K562 (cell line): ENCODE results near the gene CNPY3. TPM values are rescaled to one million over a fixed set of nuclear protein-coding genes. Genes with fewer than 3 reads are reported as not detected.
A peak's percentile ranks its signal among the peaks of the same experiment; 100 is the strongest.

Source experiments
- ATAC-seq: fragments of 200-7000 bp; cut with Tn5 transposase; 3 replicates; pipeline ENCODE4 v1.9.1; 2020; ENCODE audit warnings: moderate library complexity
- BruUV-seq: library from RNA; stranded (reverse); fragments of 400-500 nt; replicated peaks from 2 replicates; lab custom pipeline; 2021; lab: Mats Ljungman, UMichigan
- CTCF ChIA-PET: fragments of 300-600 bp; formaldehyde crosslinking; extraction: SDS; loops from one replicate; lab custom pipeline; 2021; ENCODE audit warnings: low intra/inter-chr PET ratio; lab: Yijun Ruan, JAX
- POLR2A ChIA-PET: fragments of 300-600, 350-650 bp; sonication (Branson Sonifier 250); formaldehyde crosslinking; extraction: SDS; loops from one replicate; lab custom pipeline; 2021; ENCODE audit warnings: antibody characterized with exemption, inconsistent platforms; lab: Yijun Ruan, JAX
- DNase-seq, 4 experiments: peaks; one replicate each; pipeline versions ENCODE4 v3.0.0 to v3.0.0-alpha.2; 2011 to 2018; ENCODE audit warnings: low spot score in 3 of 4, mixed read lengths in 3 of 4; ENCODE audit errors: extremely low read depth in 1 of 4
- FAIRE-seq: peaks from 2 replicates; lab custom pipeline; 2011; peaks lifted over from hg19 to GRCh38; lab: Jason Lieb, UNC
- H2AFZ ChIP-seq: 2 replicates; pipeline ENCODE4 v1.6.0; 2011; ENCODE audit warnings: low read depth, low read length, control low read depth, inconsistent platforms
- H3K27ac ChIP-seq: fragments of 200-600 bp; 3 replicates; pipeline ENCODE4 v1.8.0; 2011; ENCODE audit warnings: low read depth, mild to moderate bottlenecking, control low read depth, inconsistent platforms, low read length, moderate library complexity, mixed read lengths; ENCODE audit errors: extremely low read depth
- H3K27me3 ChIP-seq, 2 experiments: fragments of 300-600 bp in 1 of 2; 2 replicates in 1 of 2; 3 replicates in 1 of 2; pipeline versions ENCODE4 v1.6.0 to v1.8.0; 2011; ENCODE audit warnings: inconsistent platforms in 2 of 2, low read length in 2 of 2, mild to moderate bottlenecking in 1 of 2, mixed read lengths in 1 of 2, moderate library complexity in 1 of 2; ENCODE audit not compliant: control insufficient read depth in 2 of 2, insufficient read depth in 2 of 2
- H3K36me3 ChIP-seq: fragments of 300-600 bp; 3 replicates; pipeline ENCODE4 v1.8.0; 2011; ENCODE audit warnings: mild to moderate bottlenecking, low read length, inconsistent platforms; ENCODE audit not compliant: control insufficient read depth, insufficient read depth
- H3K4me1 ChIP-seq, 2 experiments: fragments of 200-600 bp in 1 of 2; replicated peaks in 1 of 2; 2 replicates in 1 of 2; 3 replicates in 1 of 2; pipeline versions ENCODE4 v1.5.1 to v1.8.0; 2011; ENCODE audit warnings: inconsistent platforms in 2 of 2, low read length in 2 of 2, mild to moderate bottlenecking in 1 of 2, mixed read lengths in 1 of 2, moderate library complexity in 1 of 2; ENCODE audit not compliant: control insufficient read depth in 2 of 2, insufficient read depth in 2 of 2
- H3K4me2 ChIP-seq: 2 replicates; pipeline ENCODE4 v1.6.1; 2011; ENCODE audit warnings: low read length, control low read depth, inconsistent platforms, mixed read lengths; ENCODE audit not compliant: insufficient read depth
- H3K4me3 ChIP-seq: fragments of 200-600 bp; sonication (generic), shearing (Covaris generic); 2 replicates; pipeline ENCODE4 v1.5.1; 2016; ENCODE audit warnings: control low read depth, inconsistent platforms
- H3K79me2 ChIP-seq: fragments of 200-600 bp; 3 replicates; pipeline ENCODE4 v1.8.0; 2011; ENCODE audit warnings: low read length, inconsistent platforms; ENCODE audit not compliant: control insufficient read depth, insufficient read depth
- H3K9ac ChIP-seq, 2 experiments: 2 replicates each; pipeline versions ENCODE4 v1.6.0 to v1.6.1; 2011; ENCODE audit warnings: low read depth in 2 of 2, low read length in 2 of 2, control low read depth in 1 of 2, inconsistent platforms in 1 of 2, mild to moderate bottlenecking in 1 of 2, mixed read lengths in 1 of 2; ENCODE audit not compliant: insufficient read depth in 1 of 2
- H3K9me1 ChIP-seq: one replicate; pipeline ENCODE4 v1.6.0; 2011; ENCODE audit warnings: inconsistent platforms, mild to moderate bottlenecking, low read length, moderate library complexity; ENCODE audit not compliant: control insufficient read depth, insufficient read depth
- H3K9me3 ChIP-seq: replicated peaks from 2 replicates; pipeline ENCODE4 v1.5.1; 2011; ENCODE audit warnings: low read depth, low read length, inconsistent platforms; ENCODE audit not compliant: control insufficient read depth, insufficient read depth
- H4K20me1 ChIP-seq: replicated peaks from 2 replicates; pipeline ENCODE4 v1.6.1; 2011; ENCODE audit warnings: low read length, inconsistent platforms, mixed read lengths; ENCODE audit not compliant: control insufficient read depth, insufficient read depth
- ARID1B ChIP-seq: fragments of 450-650 bp; IDR thresholded peaks from 2 replicates; pipeline ENCODE4 v1.6.1; 2016; ENCODE audit warnings: antibody characterized with exemption, mild to moderate bottlenecking, inconsistent platforms
- ATF2 ChIP-seq: sonication (generic); formaldehyde crosslinking; IDR thresholded peaks from 2 replicates; pipeline ENCODE4 v1.8.1; 2022; ENCODE audit warnings: missing genetic modification reagents
- ATF4 ChIP-seq: fragments of 450-650 bp; formaldehyde crosslinking; IDR thresholded peaks from 2 replicates; pipeline ENCODE4 v1.4.0; 2022; ENCODE audit warnings: mild to moderate bottlenecking, moderate library complexity
- BACH1 ChIP-seq: fragments of 200-800 bp; sonication (Bioruptor generic); IDR thresholded peaks from 2 replicates; pipeline ENCODE4 v1.6.1; 2016; ENCODE audit warnings: missing genetic modification characterization, missing compliant biosample characterization
- MXD1 ChIP-seq: fragments of 250-450 bp; sonication (Bioruptor Pico); IDR thresholded peaks from 2 replicates; pipeline ENCODE4 v1.8.0; 2021; ENCODE audit warnings: borderline replicate concordance, mild to moderate bottlenecking, moderate library complexity; ENCODE audit not compliant: poor library complexity, severe bottlenecking
- NR4A1 ChIP-seq, 2 experiments: fragments of 250-450 bp in 1 of 2; fragments of 450-650 bp in 1 of 2; sonication (Bioruptor Pico) in 1 of 2; IDR thresholded peaks; 2 replicates each; pipeline versions ENCODE4 v1.4.0 to v1.6.1; 2016 to 2020; ENCODE audit warnings: mild to moderate bottlenecking in 2 of 2, missing compliant biosample characterization in 1 of 2, missing genetic modification characterization in 1 of 2, moderate library complexity in 1 of 2
- PHF20 ChIP-seq: fragments of 450-650 bp; IDR thresholded peaks from 2 replicates; pipeline ENCODE4 v1.6.1; 2018; ENCODE audit not compliant: partially characterized antibody
- SMARCA4 ChIP-seq: fragments of 450-650 bp; IDR thresholded peaks from 2 replicates; pipeline ENCODE4 v1.6.1; 2016
- SOX6 ChIP-seq: fragments of 450-650 bp; IDR thresholded peaks from 2 replicates; pipeline ENCODE4 v1.6.1; 2014; ENCODE audit warnings: mild to moderate bottlenecking
- USF1 ChIP-seq: sonication (generic); formaldehyde crosslinking; IDR thresholded peaks from 2 replicates; pipeline ENCODE4 v1.9.0; 2022; ENCODE audit warnings: mild to moderate bottlenecking, missing genetic modification reagents
- ZBTB8A ChIP-seq: fragments of 450-650 bp; IDR thresholded peaks from 2 replicates; pipeline ENCODE4 v1.6.1; 2018; ENCODE audit warnings: mild to moderate bottlenecking, moderate library complexity; ENCODE audit not compliant: partially characterized antibody
- ZNF609 ChIP-seq: sonication (generic); formaldehyde crosslinking; IDR thresholded peaks from 2 replicates; pipeline ENCODE4 v1.8.1; 2023; ENCODE audit warnings: missing genetic modification reagents, mild to moderate bottlenecking, borderline replicate concordance
- WGBS: fragments of 100-300 bp; shearing (Covaris generic); methylation state at CpG from one replicate; pipeline ENCODE4 v1.1.6; 2016; ENCODE audit warnings: low coverage, mixed read lengths; ENCODE audit not compliant: insufficient coverage; ENCODE audit errors: missing lambda C conversion rate; 5-methylcytosine and 5-hydroxymethylcytosine counted together
- in situ Hi-C: fragments of 300-500 bp; cut with MboI; formaldehyde crosslinking; loops from 4 replicates; pipeline ENCODE4 v1.15.0; 2018; ENCODE audit warnings: inconsistent platforms, mixed read lengths
- intact Hi-C: fragments of 100-400 bp; cut with micrococcal nuclease; formaldehyde crosslinking; loops from 2 replicates; pipeline ENCODE4 v1.14.2; 2022
- polyA plus RNA-seq, 8 experiments: library from polyadenylated mRNA; depleted of rRNA in 4 of 8; stranded (reverse) in 5 of 8; unstranded in 3 of 8; fragments of >200 nt; fragmentation: Nextera tagmentation in 2 of 8; fragmentation: Illumina TruSeq in 1 of 8; extraction: Ambion mirVana in 2 of 8; extraction: Trizol in 1 of 8; gene quantifications; 2 replicates each; pipeline versions ENCODE4 v1.2.1 to v1.2.3, GENCODE V29; 2011 to 2014; ENCODE audit warnings: inconsistent platforms in 1 of 8, missing spikeins in 1 of 8
- total RNA-seq, 7 experiments: library from RNA; depleted of rRNA in 6 of 7; stranded (reverse); fragments of >200 nt in 6 of 7; fragmentation: Illumina TruSeq in 2 of 7; extraction: Trizol in 2 of 7; gene quantifications; 2 replicates each; pipeline versions ENCODE4 v1.2.1 to v1.2.3, GENCODE V29; 2011 to 2021; ENCODE audit warnings: low replicate concordance in 1 of 7

The CNPY3 gene
- total and polyA plus RNA-seq, 9 of the 15 experiments (the other 6 are each of a cell fraction or from before 2014, with no cell fraction given), result 2.4 to 37.4 (median 21.2) TPM

GRCh38 chr6:42970871-42971612 is 41.8 kb downstream of the CNPY3 start:
- peak; percentile 94 for FAIRE-seq
- 51% methylated on average over 4 of the region's 4 CpGs for WGBS
- H3K4me1 ChIP-seq, result peaks cover 11 to 31% of the 10 kb centered on the region in 2 experiments
- H2AFZ ChIP-seq, result peak overlapping the region; percentile 52
- intact Hi-C loops (no loop called here), in situ Hi-C loops (no loop called here)
- H3K79me2 ChIP-seq, result peaks cover 12% of the 10 kb centered on the region; the same call in 2 of the 3 replicates
- ATAC-seq, result peak; percentile 86
- no peaks in the 10 kb centered on the region for H3K27me3 ChIP-seq
- H4K20me1 ChIP-seq, result no peaks in the 10 kb centered on the region
- H3K4me2 ChIP-seq, result peak overlapping the region; percentile 65
- H3K9ac ChIP-seq, result peak overlapping the region; percentile 26 to 33; a peak in 3 of 4 replicates
- no peak overlapping the region for H3K4me3 ChIP-seq
- peak overlapping the region; percentile 74 for H3K27ac ChIP-seq
- peak; percentile 80 to 82 (median 81) for DNase-seq
- CTCF ChIA-PET, result no interaction called here
- no peaks in the 10 kb centered on the region for H3K9me1 ChIP-seq
- no TSS peak for BruUV-seq
- H3K36me3 ChIP-seq, result peaks cover 53% of the 10 kb centered on the region
- no peaks in the 10 kb centered on the region for H3K9me3 ChIP-seq
- POLR2A ChIA-PET, result interaction anchor here (0.5 to 1.5 kb wide), 14 partner anchors 8 to 126 kb away, joined by 3 to 8 read pairs (median 3); partner anchors contain the start of genes PEX6, PPP2R5D and RPL7L1
- peak; percentile 67; the same call in 1 of the 2 replicates for TF ChIP-seq BACH1 (tag)
- TF ChIP-seq MXD1 (CRISPR knock-in tag), result no peak
- peak; percentile 63 for TF ChIP-seq ATF4 (CRISPR knock-in tag)
- 0 out of 2 replicates have a peak, but pooled peaks have one; percentile 52 for TF ChIP-seq NR4A1 (CRISPR knock-in tag; IDR thresholded peaks at IDR 0.05)
- TF ChIP-seq NR4A1 (tag; IDR thresholded peaks at IDR 0.05), result no peak
- peak; percentile 89 for TF ChIP-seq ARID1B
- TF ChIP-seq ATF2 (CRISPR knock-in tag), result no peak
- TF ChIP-seq ZNF609 (CRISPR knock-in tag), result no peak
- no peak for TF ChIP-seq ZBTB8A
- no peak for TF ChIP-seq SOX6
- peak; percentile 96 for TF ChIP-seq SMARCA4
- no peak for TF ChIP-seq USF1 (CRISPR knock-in tag)
- TF ChIP-seq PHF20, result no peak
